Brain pericyte (primary cell): ENCODE measurements around the gene LRP1B.

Source experiments
- DNase-seq: peaks from one replicate; pipeline ENCODE4 v3.0.0-alpha.2; 2012; ENCODE audit warnings: low read depth, low spot score

Gene LRP1B

GRCh38 chr2:140627136-140627535 lies 1503.7 kb downstream of the LRP1B start:
- no peak for DNase-seq

DNA sequence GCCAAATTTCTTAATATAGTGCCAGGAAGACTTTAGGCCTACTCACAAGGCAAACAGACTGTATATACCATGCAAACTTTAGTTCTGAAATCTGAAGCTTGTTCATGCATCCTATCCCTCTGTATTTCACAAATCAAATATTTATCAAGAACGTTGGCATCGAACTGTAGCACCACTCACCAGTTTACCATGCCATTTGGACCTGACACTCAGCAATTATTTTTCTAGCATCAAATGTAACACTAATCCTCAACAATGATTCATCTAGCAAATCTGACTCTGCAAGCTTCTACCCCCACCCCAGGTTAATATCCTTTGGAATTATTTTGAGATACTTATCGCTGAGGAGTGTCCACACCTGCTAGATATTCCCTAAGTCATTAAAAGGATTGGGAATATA lies 1506.6 kb downstream of the LRP1B start:
- no peak for DNase-seq

- DNase-seq, result no peak
Observed at GRCh38 chr2:140621583-140622362, 1509.0 kb downstream of the LRP1B start.

- DNase-seq, result no peak
Observed at GRCh38 chr2:140604788-140605187, 1526.0 kb downstream of the LRP1B start.

GRCh38 chr2:140604096-140604495 lies 1526.7 kb downstream of the LRP1B start:
- no peak for DNase-seq

- no peak for DNase-seq
Observed at GRCh38 chr2:140603416-140603815, 1527.4 kb downstream of the LRP1B start.

- DNase-seq, result no peak
Observed at GRCh38 chr2:140601801-140602200, 1529.0 kb downstream of the LRP1B start.

- no peak for DNase-seq
Observed at GRCh38 chr2:140601342-140601741, 1529.5 kb downstream of the LRP1B start.

- DNase-seq, result peak; percentile 29
Observed at GRCh38 chr2:140600116-140600515, 1530.7 kb downstream of the LRP1B start.

- no peak for DNase-seq
Observed at GRCh38 chr2:140597836-140598235, 1533.0 kb downstream of the LRP1B start.

- DNase-seq, result no peak
Observed at GRCh38 chr2:140597205-140597604, 1533.6 kb downstream of the LRP1B start.

- DNase-seq, result no peak
Observed at GRCh38 chr2:140596447-140596846, 1534.4 kb downstream of the LRP1B start.

GRCh38 chr2:140595107-140595506 lies 1535.7 kb downstream of the LRP1B start:
- DNase-seq, result no peak

GRCh38 chr2:140593132-140593531 lies 1537.7 kb downstream of the LRP1B start:
- DNase-seq, result no peak

GRCh38 chr2:140589696-140590095 lies 1541.1 kb downstream of the LRP1B start:
- DNase-seq, result no peak

GRCh38 chr2:140589273-140589672 lies 1541.5 kb downstream of the LRP1B start:
- no peak for DNase-seq

DNA sequence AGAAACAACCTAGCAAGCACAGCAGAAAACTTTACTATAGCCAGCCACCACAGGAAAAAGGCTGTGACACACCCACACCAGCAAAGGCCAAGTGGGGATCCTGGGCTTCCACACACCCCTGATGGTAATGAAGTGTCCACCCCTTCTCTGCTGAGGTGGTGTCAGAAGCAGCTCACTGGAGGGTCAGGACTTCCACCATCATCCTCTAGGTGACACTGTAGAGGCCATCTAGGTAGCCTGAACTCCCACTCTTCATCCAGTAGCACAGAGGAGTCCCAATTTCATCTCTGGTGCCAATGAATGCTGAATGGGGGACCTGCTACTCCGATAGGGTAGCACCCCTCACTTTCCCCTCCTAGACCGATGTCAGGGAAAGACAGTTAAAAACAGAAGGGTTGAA lies 1544.4 kb downstream of the LRP1B start:
- no peak for DNase-seq

GRCh38 chr2:140585016-140585415 lies 1545.8 kb downstream of the LRP1B start:
- no peak for DNase-seq

DNA sequence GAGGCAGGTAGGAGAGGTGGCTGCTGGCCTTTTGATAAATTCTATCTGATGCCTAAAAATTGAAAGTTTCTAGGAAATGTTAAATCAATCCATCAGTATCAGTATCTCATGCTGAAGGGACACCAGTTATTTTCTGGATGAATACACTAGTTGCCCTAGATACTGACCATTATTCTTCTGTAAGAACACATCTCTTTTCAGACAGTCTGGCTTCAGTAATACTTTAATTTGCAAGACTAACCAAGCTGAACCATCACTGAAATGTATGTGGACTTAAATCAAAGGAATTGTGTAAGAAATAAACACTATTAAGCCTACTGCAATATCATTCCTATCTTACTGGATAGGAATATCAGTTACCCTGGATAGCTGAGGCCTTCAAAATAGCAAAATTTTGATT lies 1546.3 kb downstream of the LRP1B start:
- no peak for DNase-seq

GRCh38 chr2:140580532-140581151 lies 1550.2 kb downstream of the LRP1B start:
- DNase-seq, result no peak

DNA sequence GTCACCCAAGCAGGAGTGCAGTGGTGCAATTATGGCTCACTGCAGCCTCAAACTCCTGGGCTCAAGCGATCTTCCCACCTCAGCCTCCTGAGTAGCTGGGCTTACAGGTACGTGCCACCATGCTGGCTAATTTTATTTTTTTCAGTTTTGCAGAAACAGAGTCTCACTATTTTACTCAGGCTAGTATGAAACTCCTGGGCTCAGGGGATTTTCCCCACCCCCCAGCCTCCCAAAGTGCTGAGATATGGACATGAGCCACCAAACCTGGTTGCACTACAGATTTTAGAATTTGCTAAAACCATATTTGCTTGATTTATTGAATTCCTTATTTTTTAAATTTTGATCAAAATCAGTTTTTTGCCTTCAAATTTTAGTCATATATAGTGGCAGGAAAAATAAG lies 1553.4 kb downstream of the LRP1B start:
- DNase-seq, result no peak

DNA sequence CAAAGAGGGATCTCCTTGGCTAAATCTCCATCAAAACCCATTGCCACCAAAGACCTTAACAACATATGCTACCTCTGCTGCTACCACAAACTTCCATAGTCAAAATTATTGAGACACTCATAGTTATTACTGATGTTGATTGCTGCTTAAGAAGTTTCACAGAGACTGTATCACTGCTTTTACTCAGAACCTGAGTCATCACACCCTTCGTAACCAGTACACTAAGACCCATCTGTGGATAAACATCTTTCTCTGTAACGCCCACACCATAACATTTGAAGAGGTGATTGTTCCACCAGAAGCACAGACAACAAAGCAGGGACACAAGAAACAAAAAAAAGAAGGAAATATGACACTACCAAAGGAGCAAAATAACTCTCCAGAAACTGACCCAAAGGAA lies 1563.1 kb downstream of the LRP1B start:
- no peak for DNase-seq

GRCh38 chr2:140565756-140566155 lies 1565.1 kb downstream of the LRP1B start:
- no peak for DNase-seq
